Hepatocyte (in vitro differentiated cells): Measurements from ENCODE around the gene NCAPG2. TPM values are rescaled to one million over a fixed set of nuclear protein-coding genes. Genes with fewer than 3 reads are reported as not detected.

Experiments used
- DNase-seq: peaks from one replicate; pipeline ENCODE4 v3.0.0-alpha.2; 2016; ENCODE audit warnings: low spot score
- H2AFZ ChIP-seq: fragments of 200-600 bp; sonication (generic); 2 replicates; pipeline ENCODE4 v1.6.0; 2016; ENCODE audit warnings: antibody characterized with exemption, mild to moderate bottlenecking
- H3K27ac ChIP-seq: fragments of 200-600 bp; sonication (generic); 2 replicates; pipeline ENCODE4 v1.5.1; 2016; ENCODE audit warnings: mild to moderate bottlenecking
- H3K27me3 ChIP-seq: fragments of 200-600 bp; sonication (generic); 2 replicates; pipeline ENCODE4 v1.6.1; 2016
- H3K36me3 ChIP-seq: fragments of 200-600 bp; sonication (generic); replicated peaks from 2 replicates; pipeline ENCODE4 v1.5.1; 2016; ENCODE audit warnings: low read depth; ENCODE audit not compliant: insufficient read depth
- H3K4me1 ChIP-seq: fragments of 200-600 bp; sonication (generic); 2 replicates; pipeline ENCODE4 v1.5.1; 2016; ENCODE audit warnings: mild to moderate bottlenecking, moderate library complexity; ENCODE audit not compliant: insufficient read depth
- H3K4me2 ChIP-seq: fragments of 200-600 bp; sonication (generic); 2 replicates; pipeline ENCODE4 v1.6.0; 2016
- H3K4me3 ChIP-seq: fragments of 200-600 bp; sonication (generic); 2 replicates; pipeline ENCODE4 v1.5.1; 2016; ENCODE audit warnings: mild to moderate bottlenecking
- H3K79me2 ChIP-seq: fragments of 200-600 bp; sonication (generic); 2 replicates; pipeline ENCODE4 v1.6.0; 2017; ENCODE audit warnings: mild to moderate bottlenecking
- H3K9me2 ChIP-seq: fragments of 200-600 bp; sonication (generic); replicated peaks from 2 replicates; pipeline ENCODE4 v1.6.0; 2017; ENCODE audit warnings: mild to moderate bottlenecking; ENCODE audit not compliant: insufficient read depth
- H3K9me3 ChIP-seq: fragments of 200-600 bp; sonication (generic); 2 replicates; pipeline ENCODE4 v1.5.1; 2016; ENCODE audit warnings: low read depth, mild to moderate bottlenecking
- H4K20me1 ChIP-seq: fragments of 200-600 bp; sonication (generic); 2 replicates; pipeline ENCODE4 v1.6.0; 2016; ENCODE audit warnings: mild to moderate bottlenecking; ENCODE audit not compliant: insufficient read depth, poor library complexity, severe bottlenecking
- CTCF ChIP-seq: fragments of 200-600 bp; sonication (generic); IDR thresholded peaks from 2 replicates; pipeline ENCODE4 v1.5.1; 2016; ENCODE audit warnings: antibody characterized with exemption, mild to moderate bottlenecking; ENCODE audit not compliant: poor library complexity
- EZH2 ChIP-seq: fragments of 200-600 bp; sonication (generic); IDR thresholded peaks from 2 replicates; pipeline ENCODE4 v1.6.1; 2016; ENCODE audit warnings: antibody characterized with exemption, mild to moderate bottlenecking, borderline replicate concordance
- EZH2phosphoT487 ChIP-seq: fragments of 200-600 bp; sonication (generic); IDR thresholded peaks from one replicate; pipeline ENCODE4 v1.6.1; 2018; ENCODE audit warnings: antibody characterized with exemption, mild to moderate bottlenecking, low read depth, moderate library complexity; ENCODE audit not compliant: unreplicated experiment, severe bottlenecking
- WGBS: methylation state at CpG from one replicate; pipeline ENCODE4 v1.1.6; 2016; ENCODE audit warnings: low lambda C conversion rate; ENCODE audit errors: missing lambda C conversion rate; 5-methylcytosine and 5-hydroxymethylcytosine counted together
- polyA plus RNA-seq: library from polyadenylated mRNA; unstranded; fragments of >200 nt; fragmentation: Nextera tagmentation; extraction: Ambion mirVana; gene quantifications from 2 replicates; pipeline ENCODE4 v1.2.1, GENCODE V29; 2016
- total RNA-seq: library from RNA; depleted of rRNA; stranded (reverse); fragments of >200 nt; gene quantifications from 2 replicates; pipeline ENCODE4 v1.2.3, GENCODE V29; 2014

The NCAPG2 gene
- total and polyA plus RNA-seq, 2 experiments from 2014 or later, result 6.2 to 9.5 TPM

- peaks cover 10% of the 10 kb centered on the region for H3K79me2 ChIP-seq
- no peak overlapping the region for H3K4me3 ChIP-seq
- no peaks in the 10 kb centered on the region for H3K27me3 ChIP-seq
- TF ChIP-seq EZH2 (no peak), CTCF (peak; percentile 50)
- DNase-seq, result peak; percentile 64
- no peaks in the 10 kb centered on the region for H3K4me1 ChIP-seq
- H3K4me2 ChIP-seq, result no peak overlapping the region
- H3K9me3 ChIP-seq, result no peaks in the 10 kb centered on the region
- no peaks in the 10 kb centered on the region for H3K36me3 ChIP-seq
- no peak overlapping the region for H3K27ac ChIP-seq
- 73% methylated on average over 10 of the region's 10 CpGs for WGBS
- H2AFZ ChIP-seq, result no peak overlapping the region
- no peaks in the 10 kb centered on the region for H4K20me1 ChIP-seq
- H3K9me2 ChIP-seq, result no peaks in the 10 kb centered on the region
These were observed 8.7 kb downstream of the NCAPG2 start for GRCh38 chr7:158695726-158696452.

GRCh38 chr7:158695056-158695455 is 9.5 kb downstream of the NCAPG2 start:
- Histone ChIP-seq H3K4me3 (no peak overlapping the region), H3K4me2 (no peak overlapping the region), H3K27me3 (no peaks in the 10 kb centered on the region), H3K79me2 (peaks cover 8% of the 10 kb centered on the region), H3K4me1 (no peaks in the 10 kb centered on the region), H3K27ac (no peak overlapping the region), H3K9me3 (no peaks in the 10 kb centered on the region), H4K20me1 (no peaks in the 10 kb centered on the region), H3K9me2 (no peaks in the 10 kb centered on the region), H2AFZ (no peak overlapping the region), H3K36me3 (no peaks in the 10 kb centered on the region)
- DNase-seq, result no peak
- TF ChIP-seq EZH2 (no peak), CTCF (no peak), EZH2phosphoT487 (no peak)
- WGBS, result 62% methylated on average over 3 of the region's 3 CpGs

- H3K9me2 ChIP-seq, result no peaks in the 10 kb centered on the region
- H2AFZ ChIP-seq, result no peak overlapping the region
- no peak for DNase-seq
- H3K4me2 ChIP-seq, result no peak overlapping the region
- TF ChIP-seq EZH2phosphoT487 (no peak), CTCF (no peak)
- H3K9me3 ChIP-seq, result no peaks in the 10 kb centered on the region
- peaks cover 6% of the 10 kb centered on the region for H3K79me2 ChIP-seq
- H3K4me1 ChIP-seq, result no peaks in the 10 kb centered on the region
- no peak overlapping the region for H3K4me3 ChIP-seq
- no peaks in the 10 kb centered on the region for H3K36me3 ChIP-seq
- 94% methylated on average over 6 of the region's 6 CpGs for WGBS
- no peaks in the 10 kb centered on the region for H3K27me3 ChIP-seq
- no peak overlapping the region for H3K27ac ChIP-seq
- no peaks in the 10 kb centered on the region for H4K20me1 ChIP-seq
These were observed 10.0 kb downstream of the NCAPG2 start for GRCh38 chr7:158694650-158695049.
